Hippocampal formation (tissue), 2 donors: ENCODE data around the gene SLC66A1.

Experiments
- DNase-seq, 2 donors: peaks; one replicate each; lab custom pipeline; 2025; lab: John Stamatoyannopoulos, UW

The SLC66A1 gene

GRCh38 chr1:19325958-19326747, 14.0 kb downstream of the SLC66A1 start:
- no peak for DNase-seq

GRCh38 chr1:19326748-19327065, 14.6 kb downstream of the SLC66A1 start:
- no peak for DNase-seq

DNA sequence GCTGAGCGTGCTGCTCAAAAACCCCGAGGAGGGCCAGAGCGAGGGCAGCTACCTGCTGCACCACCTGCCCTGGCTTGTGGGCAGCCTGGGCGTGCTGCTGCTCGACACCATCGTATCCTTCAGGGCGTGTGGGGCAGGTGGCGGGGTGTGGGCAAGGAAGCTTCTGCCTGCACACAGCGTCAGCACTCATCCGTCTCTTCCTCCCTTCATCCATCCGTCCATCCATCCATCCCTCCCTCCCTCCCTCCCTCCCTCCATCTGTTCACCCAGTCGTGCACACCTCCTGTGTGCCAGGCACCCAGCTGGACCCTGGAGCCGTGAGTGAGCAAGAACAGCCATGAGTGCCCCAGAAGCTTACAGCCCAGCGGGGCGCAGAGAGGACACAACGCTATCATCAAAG, 15.2 kb downstream of the SLC66A1 start:
- DNase-seq, result no peak

- no peak for DNase-seq
Measured at GRCh38 chr1:19327736-19328135, 15.6 kb downstream of the SLC66A1 start.

- no peak for DNase-seq
Measured at GRCh38 chr1:19328486-19328885, 16.4 kb downstream of the SLC66A1 start.

GRCh38 chr1:19329188-19329587, 17.1 kb downstream of the SLC66A1 start:
- no peak for DNase-seq

- no peak for DNase-seq
Measured at GRCh38 chr1:19329611-19330010, 17.5 kb downstream of the SLC66A1 start.

- DNase-seq, result no peak
Measured at GRCh38 chr1:19330449-19331135, 18.5 kb downstream of the SLC66A1 start.

GRCh38 chr1:19331262-19331878, 19.2 kb downstream of the SLC66A1 start:
- DNase-seq, result no peak

- no peak for DNase-seq
Measured at GRCh38 chr1:19332832-19333231, 20.7 kb downstream of the SLC66A1 start.

DNA sequence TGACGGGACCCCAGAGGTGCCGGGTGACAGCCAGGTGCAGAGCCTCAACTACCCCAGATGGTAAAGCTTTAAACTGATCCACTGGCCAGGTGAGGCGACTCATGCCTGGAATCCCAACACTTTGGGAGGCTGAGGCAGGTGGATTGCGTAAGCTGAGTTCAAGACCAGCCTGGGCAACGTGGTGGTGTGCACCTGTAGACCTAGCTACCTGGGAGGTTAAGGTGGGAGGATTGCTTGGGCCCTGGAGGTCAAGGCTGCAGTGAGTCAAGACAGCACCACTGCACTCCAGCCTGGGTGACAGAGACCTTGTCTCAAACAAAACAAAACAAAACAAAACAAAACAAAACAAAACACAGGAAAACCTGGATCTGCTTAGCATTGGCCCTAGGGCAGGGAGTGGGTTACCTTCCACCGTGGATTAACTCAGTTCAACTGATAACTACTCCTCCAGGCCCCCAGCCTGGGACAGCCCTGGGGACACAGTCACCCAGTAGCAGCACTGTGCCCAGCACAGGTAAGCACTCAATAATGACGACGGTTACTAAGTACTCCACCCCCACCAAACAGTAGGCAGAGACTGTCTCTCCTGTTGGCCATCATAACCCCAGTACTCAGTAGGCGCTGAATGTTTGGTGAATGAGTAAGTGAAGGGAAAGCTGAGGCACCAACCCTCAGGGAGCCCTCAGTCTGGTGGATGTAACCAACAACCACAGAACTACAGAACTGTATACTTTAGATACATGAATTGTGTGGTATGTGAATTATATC, 21.6 kb downstream of the SLC66A1 start:
- DNase-seq, result no peak

DNA sequence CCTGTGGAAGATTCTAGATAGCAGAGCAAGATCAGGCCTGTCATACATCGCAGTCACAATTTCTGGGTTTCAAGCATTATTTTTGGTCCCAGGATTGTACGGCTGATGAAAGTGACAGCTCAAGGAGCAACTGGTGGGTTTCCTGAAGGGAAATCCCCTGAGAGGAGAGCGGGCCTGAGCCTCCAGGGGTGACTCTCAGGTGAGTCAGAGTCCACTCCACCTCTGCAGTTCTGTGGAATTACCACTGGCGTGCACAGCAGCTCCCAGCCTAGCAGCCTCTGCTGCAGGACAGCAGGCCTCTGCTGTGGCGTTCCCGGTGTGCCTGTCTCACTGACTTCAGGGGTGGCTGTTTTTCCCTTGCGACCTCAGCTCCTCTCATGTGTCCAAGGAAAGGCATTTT, 24.4 kb downstream of the SLC66A1 start:
- DNase-seq, result no peak

DNA sequence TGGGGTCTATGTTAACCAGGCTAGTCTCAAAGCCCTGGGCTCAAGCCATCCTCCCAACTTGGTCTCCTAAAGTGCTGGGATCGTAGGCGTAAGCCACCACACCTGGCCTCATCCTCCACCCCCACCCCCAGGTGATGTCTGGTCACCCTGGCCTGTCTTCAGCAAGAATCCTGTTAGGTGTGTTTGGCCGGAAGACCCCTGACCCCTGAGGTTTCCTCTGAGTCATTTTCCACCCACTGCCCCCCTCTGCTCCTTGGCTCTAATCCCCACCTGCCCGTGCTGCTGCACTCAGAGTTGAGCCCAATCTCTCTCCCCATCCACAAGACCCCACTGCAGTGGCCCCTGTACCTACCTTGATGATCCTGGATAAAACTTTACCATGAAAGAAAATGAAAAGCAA, 25.2 kb downstream of the SLC66A1 start:
- no peak for DNase-seq

DNA sequence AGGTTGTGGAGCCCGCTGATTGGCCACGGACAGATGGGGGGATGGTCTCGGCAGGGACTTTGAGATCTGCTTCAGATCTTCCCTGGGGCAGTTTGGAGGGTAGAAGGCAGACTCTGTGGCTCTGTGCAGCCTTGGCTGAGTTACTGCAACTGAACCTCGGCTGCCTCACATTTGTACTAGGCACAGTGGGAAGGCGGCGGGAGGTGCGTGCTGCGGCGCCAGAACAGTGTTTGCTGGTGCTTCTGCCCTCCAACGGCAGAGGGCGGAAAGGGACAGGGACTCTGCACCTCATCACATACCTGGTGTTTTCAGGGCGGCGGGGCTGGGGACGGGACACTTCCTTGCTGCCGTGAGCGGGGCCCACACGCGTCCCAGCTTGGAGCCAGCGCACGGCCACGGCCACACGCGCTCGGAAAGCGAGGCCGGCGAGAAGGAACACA, 26.2 kb downstream of the SLC66A1 start:
- no peak for DNase-seq

DNA sequence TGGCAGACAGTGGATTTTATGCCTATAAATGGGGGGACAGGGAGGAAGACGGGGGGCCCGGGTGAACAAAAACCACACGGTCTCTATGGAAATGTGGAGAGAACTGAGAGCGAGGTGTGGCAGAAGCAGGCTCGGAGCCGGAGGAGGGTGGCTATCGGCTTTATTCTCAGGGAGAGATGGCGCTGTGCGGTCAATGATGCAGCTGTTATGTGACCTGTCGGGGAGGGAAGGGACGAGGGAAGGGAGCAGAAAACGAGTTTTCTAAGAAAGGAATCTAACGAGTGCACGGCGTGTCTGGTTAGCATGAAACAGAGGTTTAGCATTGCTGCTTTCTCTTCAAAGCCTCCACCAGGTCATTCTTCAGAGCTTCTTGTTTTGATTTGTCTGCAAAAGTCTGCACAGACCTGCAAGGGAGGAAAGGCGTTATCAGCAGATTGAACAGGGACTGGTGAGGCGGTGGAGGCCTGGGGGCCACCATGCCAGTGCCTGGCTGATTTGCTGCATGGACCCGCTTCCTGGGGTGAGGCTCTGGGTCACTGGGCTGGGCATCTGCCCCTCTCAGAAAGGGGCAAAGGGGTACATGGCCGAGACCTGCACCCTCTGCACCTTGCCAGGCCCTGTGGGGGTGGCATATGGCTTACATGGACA, 27.2 kb downstream of the SLC66A1 start:
- no peak for DNase-seq

DNA sequence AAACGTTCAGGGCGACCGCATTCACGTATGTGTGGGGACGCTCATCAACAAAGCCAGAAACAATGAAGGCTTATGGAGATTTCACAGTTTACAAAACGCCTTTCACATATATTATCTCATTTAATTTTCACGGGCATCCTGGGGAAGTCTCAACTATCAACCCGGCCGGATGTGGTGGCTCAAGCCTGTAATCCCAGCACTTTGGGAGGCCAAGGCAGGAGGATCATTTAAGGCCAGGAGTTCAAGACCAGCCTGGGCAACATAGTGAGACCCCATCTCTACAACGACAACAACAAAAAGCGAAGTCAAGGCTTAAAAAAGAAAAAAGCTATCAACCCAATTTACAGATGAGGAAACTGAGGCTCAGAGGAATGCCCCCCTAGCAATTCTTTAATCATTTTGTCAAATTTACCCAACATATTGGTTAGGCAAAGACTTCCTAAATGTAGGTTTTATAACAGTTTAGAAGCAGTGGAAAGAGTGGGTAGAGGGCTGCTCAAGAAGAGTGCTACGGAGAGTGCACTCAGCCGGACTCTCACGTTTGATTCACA, 28.3 kb downstream of the SLC66A1 start:
- no peak for DNase-seq

GRCh38 chr1:19341201-19342061, 29.3 kb downstream of the SLC66A1 start:
- peak in 1 of 2 donors; percentile 11 for DNase-seq

DNA sequence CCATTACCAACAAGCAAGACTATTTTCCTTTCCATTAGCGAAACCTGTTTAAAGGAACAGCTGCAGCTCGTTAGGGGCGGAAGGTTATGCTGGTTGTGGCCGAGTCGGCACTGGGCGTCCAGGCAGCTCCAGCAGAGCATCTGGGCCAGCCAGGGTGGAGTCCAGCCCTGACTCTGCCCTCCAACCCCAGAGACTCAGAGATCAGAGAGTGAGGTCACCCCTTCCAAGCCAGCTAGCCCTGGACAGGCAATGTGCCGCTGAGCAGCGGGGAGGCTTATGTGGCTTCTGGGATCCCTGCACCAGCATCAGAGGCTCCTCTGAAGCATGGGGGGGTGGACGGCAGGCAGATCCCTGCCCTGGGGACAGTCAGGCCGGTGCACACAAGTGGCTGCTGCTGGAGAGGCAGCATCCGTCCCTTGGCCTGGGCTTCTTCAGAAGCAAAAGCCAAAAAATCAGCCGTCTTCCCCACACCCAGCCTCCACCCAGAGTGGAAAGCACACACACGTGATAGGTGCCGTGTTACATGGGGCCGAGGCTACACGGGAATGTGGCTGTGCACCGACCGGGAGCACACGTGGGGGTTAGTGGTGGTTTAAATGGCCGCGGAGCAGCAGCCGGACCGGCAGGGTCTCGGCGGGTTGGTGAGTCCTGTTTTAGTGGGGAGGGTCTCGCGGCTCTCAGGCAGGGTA, 30.1 kb downstream of the SLC66A1 start:
- DNase-seq, result no peak

DNA sequence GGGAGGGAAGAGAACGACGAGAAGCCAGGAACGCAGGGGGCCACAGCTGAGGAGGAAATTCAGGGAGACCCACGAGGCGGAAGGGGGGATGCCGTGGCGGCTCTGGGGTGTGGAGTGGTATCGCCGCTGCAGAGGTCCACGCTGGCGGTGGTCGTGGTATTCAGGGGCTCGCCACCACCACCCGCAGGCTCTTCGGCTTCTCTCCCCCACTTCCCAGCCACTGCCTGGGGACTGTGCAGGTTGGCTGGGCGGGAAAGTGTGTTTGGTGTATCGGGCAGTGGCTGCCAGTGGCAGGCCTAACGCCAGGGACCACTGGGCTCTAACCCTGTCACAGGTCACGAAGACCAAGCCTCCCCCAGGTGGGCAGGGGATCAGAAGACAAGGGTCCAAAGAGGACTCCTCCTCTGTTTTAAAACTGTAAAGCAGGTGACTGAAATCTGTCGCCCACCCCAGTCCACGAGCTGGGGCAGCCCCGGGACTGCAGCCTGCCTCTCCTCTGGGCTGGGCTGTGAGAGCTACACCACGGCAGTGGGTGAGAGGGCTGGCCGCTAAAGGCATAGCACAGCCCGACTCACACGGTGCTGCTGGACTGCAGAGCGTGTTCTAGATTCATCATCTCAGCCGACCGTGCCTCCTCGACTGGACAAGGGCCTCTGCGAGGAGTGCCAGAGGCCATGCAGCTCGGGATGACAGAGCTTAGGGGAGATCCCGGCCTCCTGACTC, 30.9 kb downstream of the SLC66A1 start:
- no peak for DNase-seq
